Upper lobe of left lung (tissue), 4 donors: ENCODE results near the gene ZGLP1.
"Not testable (repeated sequence)": the region's sequence is repeated elsewhere in the genome, so short reads cannot be mapped to it uniquely, and the experiment has no call there.

Experiments
- EP300 ChIP-seq, 4 donors: sonication (generic); formaldehyde crosslinking; IDR thresholded peaks; one replicate each; pipeline ENCODE4 v1.5.1; 2017; ENCODE audit warnings: antibody characterized with exemption in 4 of 4, control low read depth in 2 of 4
- POLR2A ChIP-seq, 4 donors: fragments of 450-650 bp; IDR thresholded peaks; one replicate each; pipeline ENCODE4 v1.5.1; 2016 to 2017; ENCODE audit warnings: antibody characterized with exemption in 4 of 4, mild to moderate bottlenecking in 2 of 4
- POLR2AphosphoS5 ChIP-seq, 2 donors: sonication (generic); formaldehyde crosslinking; IDR thresholded peaks; one replicate each; pipeline ENCODE4 v1.5.1; 2017; ENCODE audit warnings: antibody characterized with exemption in 2 of 2
- TF ChIP-seq, protein P1 (sequence below), 6 experiments: fragments of 450-650 bp in 4 of 6; fragments of 200-600 bp in 2 of 6; sonication (generic) in 2 of 6; IDR thresholded peaks; one replicate each; pipeline ENCODE4 v1.5.1; 2016 to 2019; ENCODE audit warnings: antibody characterized with exemption in 6 of 6

- not testable (repeated sequence) for TF ChIP-seq POLR2A, POLR2AphosphoS5, EP300 (IDR thresholded peaks at IDR 0.05)
- TF ChIP-seq, protein P1, sequence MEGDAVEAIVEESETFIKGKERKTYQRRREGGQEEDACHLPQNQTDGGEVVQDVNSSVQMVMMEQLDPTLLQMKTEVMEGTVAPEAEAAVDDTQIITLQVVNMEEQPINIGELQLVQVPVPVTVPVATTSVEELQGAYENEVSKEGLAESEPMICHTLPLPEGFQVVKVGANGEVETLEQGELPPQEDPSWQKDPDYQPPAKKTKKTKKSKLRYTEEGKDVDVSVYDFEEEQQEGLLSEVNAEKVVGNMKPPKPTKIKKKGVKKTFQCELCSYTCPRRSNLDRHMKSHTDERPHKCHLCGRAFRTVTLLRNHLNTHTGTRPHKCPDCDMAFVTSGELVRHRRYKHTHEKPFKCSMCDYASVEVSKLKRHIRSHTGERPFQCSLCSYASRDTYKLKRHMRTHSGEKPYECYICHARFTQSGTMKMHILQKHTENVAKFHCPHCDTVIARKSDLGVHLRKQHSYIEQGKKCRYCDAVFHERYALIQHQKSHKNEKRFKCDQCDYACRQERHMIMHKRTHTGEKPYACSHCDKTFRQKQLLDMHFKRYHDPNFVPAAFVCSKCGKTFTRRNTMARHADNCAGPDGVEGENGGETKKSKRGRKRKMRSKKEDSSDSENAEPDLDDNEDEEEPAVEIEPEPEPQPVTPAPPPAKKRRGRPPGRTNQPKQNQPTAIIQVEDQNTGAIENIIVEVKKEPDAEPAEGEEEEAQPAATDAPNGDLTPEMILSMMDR (IDR thresholded peaks at IDR 0.05): not testable (repeated sequence)
These were observed 27.1 kb upstream of the ZGLP1 start for GRCh38 chr19:10336725-10337124.
